NB4 (cell line): ENCODE results near the gene PRX.

ENCODE experiments used
- MAX ChIP-seq: IDR thresholded peaks from 2 replicates; pipeline ENCODE4 v1.6.1; 2011; ENCODE audit warnings: low read depth, low read length
- MYC ChIP-seq: IDR thresholded peaks from 2 replicates; pipeline ENCODE4 v1.6.1; 2011; ENCODE audit warnings: low read depth, low read length
- POLR2A ChIP-seq: IDR thresholded peaks from 2 replicates; pipeline ENCODE4 v1.6.1; 2011; ENCODE audit warnings: mild to moderate bottlenecking; ENCODE audit not compliant: insufficient read length; ENCODE audit errors: extremely low read depth
- TF ChIP-seq, protein P1 (sequence below): IDR thresholded peaks from one replicate; pipeline ENCODE4 v1.5.1; 2012; ENCODE audit warnings: low read depth, low read length

DNA sequence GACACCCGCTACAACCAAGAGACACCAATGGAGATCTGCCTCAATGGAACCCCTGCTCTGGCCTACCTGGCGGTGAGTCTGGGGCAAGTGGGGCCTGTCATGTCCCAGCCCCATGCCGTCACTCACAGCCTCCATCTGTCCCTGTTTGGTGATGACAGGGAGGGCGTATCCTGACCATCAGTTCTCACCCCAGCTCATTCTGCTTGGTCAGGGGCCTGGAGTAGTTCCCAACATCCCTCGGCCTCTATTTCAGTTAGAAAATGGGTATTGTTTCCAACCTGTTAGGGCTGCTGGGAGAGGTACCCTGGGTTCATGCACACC lies 41.4 kb downstream of the PRX start:
- TF ChIP-seq, protein P1, sequence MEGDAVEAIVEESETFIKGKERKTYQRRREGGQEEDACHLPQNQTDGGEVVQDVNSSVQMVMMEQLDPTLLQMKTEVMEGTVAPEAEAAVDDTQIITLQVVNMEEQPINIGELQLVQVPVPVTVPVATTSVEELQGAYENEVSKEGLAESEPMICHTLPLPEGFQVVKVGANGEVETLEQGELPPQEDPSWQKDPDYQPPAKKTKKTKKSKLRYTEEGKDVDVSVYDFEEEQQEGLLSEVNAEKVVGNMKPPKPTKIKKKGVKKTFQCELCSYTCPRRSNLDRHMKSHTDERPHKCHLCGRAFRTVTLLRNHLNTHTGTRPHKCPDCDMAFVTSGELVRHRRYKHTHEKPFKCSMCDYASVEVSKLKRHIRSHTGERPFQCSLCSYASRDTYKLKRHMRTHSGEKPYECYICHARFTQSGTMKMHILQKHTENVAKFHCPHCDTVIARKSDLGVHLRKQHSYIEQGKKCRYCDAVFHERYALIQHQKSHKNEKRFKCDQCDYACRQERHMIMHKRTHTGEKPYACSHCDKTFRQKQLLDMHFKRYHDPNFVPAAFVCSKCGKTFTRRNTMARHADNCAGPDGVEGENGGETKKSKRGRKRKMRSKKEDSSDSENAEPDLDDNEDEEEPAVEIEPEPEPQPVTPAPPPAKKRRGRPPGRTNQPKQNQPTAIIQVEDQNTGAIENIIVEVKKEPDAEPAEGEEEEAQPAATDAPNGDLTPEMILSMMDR = no peak
- TF ChIP-seq POLR2A (no peak), MAX (no peak), MYC (no peak)
